Skin of body (tissue), 2 donors: Measurements from ENCODE around the gene BNC2. TPM values are rescaled to one million over a fixed set of nuclear protein-coding genes. Genes with fewer than 3 reads are reported as not detected.
A peak's percentile ranks its signal among the peaks of the same experiment; 100 is the strongest.

Experiments
- DNase-seq: peaks from one replicate; lab custom pipeline; 2025; lab: John Stamatoyannopoulos, UW
- total RNA-seq: library from RNA; depleted of rRNA; stranded (reverse); fragments of >200 nt; gene quantifications from one replicate; pipeline ENCODE4 v1.2.3, GENCODE V29; 2014

BNC2 gene
- total RNA-seq, 1 donor from 2014 or later, result 30.8 TPM

- DNase-seq, result peak; percentile 46
Measured at GRCh38 chr9:16767366-16767765, 103.1 kb downstream of the BNC2 start.

GRCh38 chr9:16763946-16764345 lies 106.5 kb downstream of the BNC2 start:
- DNase-seq, result peak; percentile 32

GRCh38 chr9:16755467-16756160 lies 114.9 kb downstream of the BNC2 start:
- no peak for DNase-seq

- DNase-seq, result no peak
Measured at GRCh38 chr9:16754662-16755061, 115.8 kb downstream of the BNC2 start.

GRCh38 chr9:16753256-16753655 lies 117.2 kb downstream of the BNC2 start:
- DNase-seq, result no peak

- no peak for DNase-seq
Measured at GRCh38 chr9:16752601-16753000, 117.9 kb downstream of the BNC2 start.

- no peak for DNase-seq
Measured at GRCh38 chr9:16750553-16750952, 119.9 kb downstream of the BNC2 start.

- no peak for DNase-seq
Measured at GRCh38 chr9:16745359-16745758, 125.1 kb downstream of the BNC2 start.

- DNase-seq, result peak; percentile 16
Measured at GRCh38 chr9:16744394-16744793, 126.1 kb downstream of the BNC2 start.

- no peak for DNase-seq
Measured at GRCh38 chr9:16743375-16743774, 127.1 kb downstream of the BNC2 start.

- no peak for DNase-seq
Measured at GRCh38 chr9:16735001-16735400, 135.5 kb downstream of the BNC2 start.

- no peak for DNase-seq
Measured at GRCh38 chr9:16732546-16732945, 137.9 kb downstream of the BNC2 start.

- DNase-seq, result no peak
Measured at GRCh38 chr9:16730162-16730561, 140.3 kb downstream of the BNC2 start.

GRCh38 chr9:16729651-16730050 lies 140.8 kb downstream of the BNC2 start:
- no peak for DNase-seq

GRCh38 chr9:16728137-16728508 lies 142.3 kb downstream of the BNC2 start:
- DNase-seq, result no peak

- DNase-seq, result no peak
Measured at GRCh38 chr9:16727452-16728136, 142.9 kb downstream of the BNC2 start.

GRCh38 chr9:16726718-16727451 lies 143.6 kb downstream of the BNC2 start:
- DNase-seq, result peak; percentile 72

- peak; percentile 48 for DNase-seq
Measured at GRCh38 chr9:16726029-16726428, 144.4 kb downstream of the BNC2 start.

- DNase-seq, result no peak
Measured at GRCh38 chr9:16725066-16725465, 145.4 kb downstream of the BNC2 start.

- no peak for DNase-seq
Measured at GRCh38 chr9:16721972-16722371, 148.5 kb downstream of the BNC2 start.

GRCh38 chr9:16720386-16720785 lies 150.1 kb downstream of the BNC2 start:
- DNase-seq, result no peak

- DNase-seq, result no peak
Measured at GRCh38 chr9:16719921-16720320, 150.5 kb downstream of the BNC2 start.

- no peak for DNase-seq
Measured at GRCh38 chr9:16718952-16719351, 151.5 kb downstream of the BNC2 start.
